HepG2 (cell line): ENCODE results near the gene CRADD. TPM values are rescaled to one million over a fixed set of nuclear protein-coding genes. Genes with fewer than 3 reads are reported as not detected.

Source experiments
- ATAC-seq: fragments of 200-7000 bp; cut with Tn5 transposase; 3 replicates; pipeline ENCODE4 v1.9.1; 2020; ENCODE audit warnings: mild to moderate bottlenecking, moderate library complexity
- BruUV-seq: library from RNA; stranded (reverse); fragments of 400-500 nt; replicated peaks from 2 replicates; lab custom pipeline; 2021; lab: Mats Ljungman, UMichigan
- CTCF ChIA-PET: fragments of 300-600 bp; formaldehyde crosslinking; extraction: SDS; loops from one replicate; lab custom pipeline; 2021; ENCODE audit warnings: low total read pairs, inconsistent platforms, low intra/inter-chr PET ratio; lab: Yijun Ruan, JAX
- POLR2A ChIA-PET: fragments of 350-600 bp; sonication (Branson Sonifier 250); formaldehyde crosslinking; loops from one replicate; lab custom pipeline; 2020; ENCODE audit warnings: antibody characterized with exemption, inconsistent platforms; lab: Yijun Ruan, JAX
- DNase-seq: peaks from one replicate; pipeline ENCODE4 v3.0.0-alpha.2; 2015; ENCODE audit warnings: low spot score
- FAIRE-seq: peaks from 3 replicates; lab custom pipeline; 2011; peaks lifted over from hg19 to GRCh38; lab: Jason Lieb, UNC
- H2AFZ ChIP-seq: one replicate; pipeline ENCODE4 v1.6.1; 2011; ENCODE audit warnings: low read length, inconsistent platforms
- H3K27ac ChIP-seq: fragments of 300-600 bp; 3 replicates; pipeline ENCODE4 v1.8.0; 2011; ENCODE audit warnings: mixed run types, mild to moderate bottlenecking, mixed read lengths, low read length, inconsistent platforms; ENCODE audit not compliant: insufficient read depth; ENCODE audit errors: extremely low read length
- H3K27me3 ChIP-seq, 2 experiments: fragments of 200-600 bp in 1 of 2; 2 replicates in 1 of 2; 3 replicates in 1 of 2; pipeline versions ENCODE4 v1.6.0 to v1.8.0; 2011; ENCODE audit warnings: low read length in 2 of 2, mild to moderate bottlenecking in 2 of 2, moderate library complexity in 2 of 2, inconsistent platforms in 1 of 2; ENCODE audit not compliant: insufficient read depth in 2 of 2, control insufficient read depth in 1 of 2
- H3K36me3 ChIP-seq, 2 experiments: fragments of 200-600 bp in 1 of 2; replicated peaks in 1 of 2; 2 replicates in 1 of 2; 3 replicates in 1 of 2; pipeline versions ENCODE4 v1.5.1 to v1.8.0; 2011; ENCODE audit warnings: low read length in 2 of 2, inconsistent platforms in 1 of 2; ENCODE audit not compliant: insufficient read depth in 2 of 2, control insufficient read depth in 1 of 2
- H3K4me1 ChIP-seq: 2 replicates; pipeline ENCODE4 v1.5.1; 2012; ENCODE audit warnings: low read length, inconsistent platforms; ENCODE audit not compliant: insufficient read depth
- H3K4me2 ChIP-seq: 2 replicates; pipeline ENCODE4 v1.6.0; 2011; ENCODE audit warnings: low read depth, low read length, inconsistent platforms
- H3K4me3 ChIP-seq, 3 experiments: fragments of 200-600 bp in 1 of 3; sonication (generic), shearing (Covaris generic) in 1 of 3; replicated peaks in 1 of 3; 2 replicates each; pipeline ENCODE4 v1.5.1; 2011 to 2016; ENCODE audit warnings: low read length in 3 of 3, inconsistent platforms in 2 of 3, low read depth in 2 of 3, mild to moderate bottlenecking in 2 of 3, control low read depth in 1 of 3, mixed read lengths in 1 of 3; ENCODE audit not compliant: insufficient read depth in 1 of 3
- H3K79me2 ChIP-seq: one replicate; pipeline ENCODE4 v1.6.1; 2011; ENCODE audit warnings: low read length, inconsistent platforms; ENCODE audit not compliant: insufficient read depth
- H3K9ac ChIP-seq: 2 replicates; pipeline ENCODE4 v1.6.0; 2011; ENCODE audit warnings: mild to moderate bottlenecking, low read depth, low read length, inconsistent platforms; ENCODE audit not compliant: insufficient read depth
- H3K9me3 ChIP-seq: 2 replicates; pipeline ENCODE4 v1.5.1; 2012; ENCODE audit warnings: mild to moderate bottlenecking, low read length
- H4K20me1 ChIP-seq: 2 replicates; pipeline ENCODE4 v1.6.0; 2011; ENCODE audit warnings: inconsistent platforms, mild to moderate bottlenecking, low read length, moderate library complexity; ENCODE audit not compliant: insufficient read depth
- PAWR ChIP-seq: sonication (generic); formaldehyde crosslinking; IDR thresholded peaks from 2 replicates; pipeline ENCODE4 v1.4.0; 2020; ENCODE audit warnings: missing genetic modification reagents, mild to moderate bottlenecking, borderline replicate concordance
- ZNF33B ChIP-seq: sonication (generic); formaldehyde crosslinking; IDR thresholded peaks from 2 replicates; pipeline ENCODE4 v1.5.1; 2020; ENCODE audit warnings: mild to moderate bottlenecking, missing genetic modification reagents
- ZNF747 ChIP-seq: sonication (generic); formaldehyde crosslinking; IDR thresholded peaks from 2 replicates; pipeline ENCODE4 v1.8.1; 2023; ENCODE audit warnings: missing genetic modification reagents, mild to moderate bottlenecking, borderline replicate concordance
- WGBS: methylation state at CpG from one replicate; pipeline ENCODE4 v1.1.6; 2017; ENCODE audit warnings: low lambda C conversion rate; 5-methylcytosine and 5-hydroxymethylcytosine counted together
- in situ Hi-C: cut with HindIII; loops from 2 replicates; pipeline ENCODE4 v1.10.0; 2017; ENCODE audit warnings: low pct_unique_long_range_greater_than_20kb; ENCODE audit not compliant: extremely low pct_ligation_motif_present
- intact Hi-C: fragments of 100-400 bp; cut with micrococcal nuclease; formaldehyde crosslinking; loops from one replicate; pipeline ENCODE4 v1.10.0; 2022; ENCODE audit not compliant: unreplicated experiment
- polyA plus RNA-seq, 8 experiments: library from polyadenylated mRNA; depleted of rRNA in 3 of 8; stranded (reverse) in 7 of 8; unstranded in 1 of 8; fragments of >200 nt; fragmentation: Illumina TruSeq in 4 of 8; extraction: Trizol in 4 of 8; gene quantifications; 2 replicates each; pipeline versions ENCODE4 v1.2.1 to v1.2.3, GENCODE V29; 2011 to 2016; ENCODE audit warnings: low read depth in 4 of 8, missing spikeins in 1 of 8, mixed read lengths in 1 of 8; ENCODE audit not compliant: insufficient read depth in 1 of 8
- total RNA-seq, 5 experiments: library from RNA; depleted of rRNA; stranded (reverse); fragments of >200 nt; fragmentation: Illumina TruSeq; extraction: Trizol; gene quantifications; 2 replicates each; pipeline ENCODE4 v1.2.3, GENCODE V29; 2016; ENCODE audit warnings: low read depth in 1 of 5
- TF ChIP-seq, protein P1 (sequence below): sonication (generic); formaldehyde crosslinking; IDR thresholded peaks from 2 replicates; pipeline ENCODE4 v1.9.0; 2021; ENCODE audit warnings: missing genetic modification reagents, borderline replicate concordance
- TF ChIP-seq, protein P2 (sequence below): sonication (generic); formaldehyde crosslinking; IDR thresholded peaks from 2 replicates; pipeline ENCODE4 v1.8.0; 2022; ENCODE audit warnings: mild to moderate bottlenecking, missing genetic modification reagents, moderate library complexity

The CRADD gene
- total and polyA plus RNA-seq, 2 of the 13 experiments (the other 11 are each of a cell fraction or from before 2014, with no cell fraction given), result 12.4 to 18.8 TPM

DNA sequence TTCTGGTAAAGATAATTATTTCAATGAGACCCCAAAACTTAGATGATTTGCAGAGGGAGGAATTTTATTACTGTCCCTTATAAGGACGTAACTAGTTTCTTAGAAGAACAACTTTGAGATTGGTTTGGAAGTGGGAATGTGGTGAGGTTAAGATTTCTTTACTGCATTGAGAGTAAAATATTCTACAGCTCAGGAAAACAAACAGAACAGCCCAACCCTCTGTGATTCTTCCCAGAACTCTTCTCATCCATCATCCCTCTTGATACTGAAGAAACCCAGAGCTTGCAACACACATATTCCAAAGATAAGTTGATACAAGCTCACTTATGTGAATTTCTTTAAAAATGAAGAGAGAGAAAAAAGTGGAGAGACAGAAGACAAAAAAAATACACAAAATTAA is 234.2 kb downstream of the CRADD start:
- H2AFZ ChIP-seq, result no peak overlapping the region
- no peaks in the 10 kb centered on the region for H3K9me3 ChIP-seq
- H3K36me3 ChIP-seq, result no peaks in the 10 kb centered on the region
- H3K27me3 ChIP-seq, result no peaks in the 10 kb centered on the region
- no peak for DNase-seq
- ChIA-PET POLR2A (no interaction called here), CTCF (no interaction called here)
- ATAC-seq, result no peak
- no peaks in the 10 kb centered on the region for H4K20me1 ChIP-seq
- intact Hi-C loops (no loop called here), in situ Hi-C loops (no loop called here)
- no peaks in the 10 kb centered on the region for H3K4me1 ChIP-seq
- WGBS, result 13% methylated on average over 1 of the region's 1 CpG
- no peak overlapping the region for H3K4me3 ChIP-seq
- TF ChIP-seq PAWR (CRISPR knock-in tag), result no peak
- TF ChIP-seq, protein P1, sequence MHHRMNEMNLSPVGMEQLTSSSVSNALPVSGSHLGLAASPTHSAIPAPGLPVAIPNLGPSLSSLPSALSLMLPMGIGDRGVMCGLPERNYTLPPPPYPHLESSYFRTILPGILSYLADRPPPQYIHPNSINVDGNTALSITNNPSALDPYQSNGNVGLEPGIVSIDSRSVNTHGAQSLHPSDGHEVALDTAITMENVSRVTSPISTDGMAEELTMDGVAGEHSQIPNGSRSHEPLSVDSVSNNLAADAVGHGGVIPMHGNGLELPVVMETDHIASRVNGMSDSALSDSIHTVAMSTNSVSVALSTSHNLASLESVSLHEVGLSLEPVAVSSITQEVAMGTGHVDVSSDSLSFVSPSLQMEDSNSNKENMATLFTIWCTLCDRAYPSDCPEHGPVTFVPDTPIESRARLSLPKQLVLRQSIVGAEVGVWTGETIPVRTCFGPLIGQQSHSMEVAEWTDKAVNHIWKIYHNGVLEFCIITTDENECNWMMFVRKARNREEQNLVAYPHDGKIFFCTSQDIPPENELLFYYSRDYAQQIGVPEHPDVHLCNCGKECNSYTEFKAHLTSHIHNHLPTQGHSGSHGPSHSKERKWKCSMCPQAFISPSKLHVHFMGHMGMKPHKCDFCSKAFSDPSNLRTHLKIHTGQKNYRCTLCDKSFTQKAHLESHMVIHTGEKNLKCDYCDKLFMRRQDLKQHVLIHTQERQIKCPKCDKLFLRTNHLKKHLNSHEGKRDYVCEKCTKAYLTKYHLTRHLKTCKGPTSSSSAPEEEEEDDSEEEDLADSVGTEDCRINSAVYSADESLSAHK (CRISPR knock-in tag), result no peak
- TF ChIP-seq, protein P2, sequence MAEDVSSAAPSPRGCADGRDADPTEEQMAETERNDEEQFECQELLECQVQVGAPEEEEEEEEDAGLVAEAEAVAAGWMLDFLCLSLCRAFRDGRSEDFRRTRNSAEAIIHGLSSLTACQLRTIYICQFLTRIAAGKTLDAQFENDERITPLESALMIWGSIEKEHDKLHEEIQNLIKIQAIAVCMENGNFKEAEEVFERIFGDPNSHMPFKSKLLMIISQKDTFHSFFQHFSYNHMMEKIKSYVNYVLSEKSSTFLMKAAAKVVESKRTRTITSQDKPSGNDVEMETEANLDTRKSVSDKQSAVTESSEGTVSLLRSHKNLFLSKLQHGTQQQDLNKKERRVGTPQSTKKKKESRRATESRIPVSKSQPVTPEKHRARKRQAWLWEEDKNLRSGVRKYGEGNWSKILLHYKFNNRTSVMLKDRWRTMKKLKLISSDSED (CRISPR knock-in tag), result no peak
- no peak for TF ChIP-seq ZNF747 (CRISPR knock-in tag)
- no peak for TF ChIP-seq ZNF33B (CRISPR knock-in tag)
- no peak for FAIRE-seq
- H3K27ac ChIP-seq, result no peak overlapping the region
- BruUV-seq, result no TSS peak
- H3K9ac ChIP-seq, result no peak overlapping the region
- H3K79me2 ChIP-seq, result no peaks in the 10 kb centered on the region
- H3K4me2 ChIP-seq, result no peak overlapping the region
